WTC11 (cell line): Measurements from ENCODE around the gene CCDC172. TPM values are rescaled to one million over a fixed set of nuclear protein-coding genes. Genes with fewer than 3 reads are reported as not detected.

ENCODE experiments used
- ATAC-seq: fragments of 200-7000 bp; cut with Tn5 transposase; 2 replicates; pipeline ENCODE4 v1.10.0; 2021; ENCODE audit warnings: mild to moderate bottlenecking, moderate library complexity
- CTCF ChIA-PET: fragments of 300-600 bp; sonication (Branson Sonifier 250); formaldehyde crosslinking; loops from one replicate; lab custom pipeline; 2021; ENCODE audit warnings: antibody characterized with exemption; lab: Charles Lee
- POLR2A ChIA-PET: fragments of 350-600 bp; sonication (Branson Sonifier 250); formaldehyde crosslinking; loops from one replicate; lab custom pipeline; 2021; ENCODE audit warnings: antibody characterized with exemption; lab: Charles Lee
- DNase-seq: peaks from one replicate; pipeline ENCODE4 v3.0.0; 2021; ENCODE audit warnings: low spot score
- H3K27ac Mint-ChIP-seq: 2 replicates; pipeline ENCODE4 v1.8.0; 2021; ENCODE audit warnings: mixed read lengths
- H3K27me3 Mint-ChIP-seq: 2 replicates; pipeline ENCODE4 v1.8.0; 2021; ENCODE audit warnings: low read depth, mild to moderate bottlenecking, moderate library complexity, mixed read lengths
- H3K36me3 Mint-ChIP-seq: 2 replicates; pipeline ENCODE4 v1.8.0; 2021; ENCODE audit warnings: mixed read lengths
- H3K4me1 Mint-ChIP-seq: 2 replicates; pipeline ENCODE4 v1.8.0; 2022; ENCODE audit warnings: mixed read lengths
- H3K4me3 Mint-ChIP-seq: 2 replicates; pipeline ENCODE4 v1.8.0; 2021; ENCODE audit warnings: mild to moderate bottlenecking, moderate library complexity, mixed read lengths
- H3K9me3 Mint-ChIP-seq: 2 replicates; pipeline ENCODE4 v1.8.0; 2021; ENCODE audit warnings: mixed read lengths
- ATF1 ChIP-seq: sonication (generic); formaldehyde crosslinking; IDR thresholded peaks from 2 replicates; pipeline ENCODE4 v1.8.1; 2023; ENCODE audit warnings: mild to moderate bottlenecking, moderate library complexity, missing genetic modification reagents
- ATF6 ChIP-seq: sonication (generic); formaldehyde crosslinking; IDR thresholded peaks from 2 replicates; pipeline ENCODE4 v1.8.1; 2023; ENCODE audit warnings: mild to moderate bottlenecking, missing genetic modification reagents
- CREB1 ChIP-seq: sonication (generic); formaldehyde crosslinking; IDR thresholded peaks from 2 replicates; pipeline ENCODE4 v1.8.0; 2023; ENCODE audit warnings: mild to moderate bottlenecking, missing genetic modification reagents
- E2F4 ChIP-seq: sonication (generic); formaldehyde crosslinking; IDR thresholded peaks from 2 replicates; pipeline ENCODE4 v1.8.1; 2022; ENCODE audit warnings: low read depth, mild to moderate bottlenecking, moderate library complexity, missing genetic modification reagents, borderline replicate concordance
- E2F5 ChIP-seq: sonication (generic); formaldehyde crosslinking; IDR thresholded peaks from 2 replicates; pipeline ENCODE4 v1.8.1; 2022; ENCODE audit warnings: mild to moderate bottlenecking, moderate library complexity, missing genetic modification reagents
- FOXK1 ChIP-seq: sonication (generic); formaldehyde crosslinking; IDR thresholded peaks from 2 replicates; pipeline ENCODE4 v1.8.0; 2022; ENCODE audit warnings: mild to moderate bottlenecking, moderate library complexity, missing genetic modification reagents
- FOXP4 ChIP-seq: sonication (generic); formaldehyde crosslinking; IDR thresholded peaks from 2 replicates; pipeline ENCODE4 v1.8.0; 2022; ENCODE audit warnings: mild to moderate bottlenecking, missing genetic modification reagents
- RELA ChIP-seq: sonication (generic); formaldehyde crosslinking; IDR thresholded peaks from 2 replicates; pipeline ENCODE4 v1.8.1; 2022; ENCODE audit warnings: missing genetic modification reagents, mild to moderate bottlenecking, borderline replicate concordance
- TCF7 ChIP-seq: sonication (generic); formaldehyde crosslinking; IDR thresholded peaks from 2 replicates; pipeline ENCODE4 v1.8.0; 2022; ENCODE audit warnings: mild to moderate bottlenecking, low read depth, missing genetic modification reagents, moderate library complexity
- USF1 ChIP-seq: sonication (generic); formaldehyde crosslinking; IDR thresholded peaks from 2 replicates; pipeline ENCODE4 v1.8.0; 2022; ENCODE audit warnings: mild to moderate bottlenecking, missing genetic modification reagents
- ZNF121 ChIP-seq: sonication (generic); formaldehyde crosslinking; IDR thresholded peaks from 2 replicates; pipeline ENCODE4 v1.8.0; 2023; ENCODE audit warnings: missing genetic modification reagents
- ZNF281 ChIP-seq: sonication (generic); formaldehyde crosslinking; IDR thresholded peaks from 2 replicates; pipeline ENCODE4 v1.8.0; 2023; ENCODE audit warnings: mild to moderate bottlenecking, missing genetic modification reagents
- ZNF317 ChIP-seq: sonication (generic); formaldehyde crosslinking; IDR thresholded peaks from 2 replicates; pipeline ENCODE4 v1.8.1; 2023; ENCODE audit warnings: low read depth, mild to moderate bottlenecking, moderate library complexity, missing genetic modification reagents, borderline replicate concordance
- ZNF396 ChIP-seq: fragments of 250-450 bp; sonication (Bioruptor Pico); IDR thresholded peaks from 2 replicates; pipeline ENCODE4 v1.8.0; 2021; ENCODE audit warnings: mild to moderate bottlenecking, moderate library complexity, borderline replicate concordance
- ZNF512 ChIP-seq: sonication (generic); formaldehyde crosslinking; IDR thresholded peaks from 2 replicates; pipeline ENCODE4 v1.8.1; 2022; ENCODE audit warnings: missing genetic modification reagents, borderline replicate concordance
- total RNA-seq: library from RNA; stranded (reverse); gene quantifications from 3 replicates; pipeline ENCODE4 v1.2.3, GENCODE V29; 2021

The CCDC172 gene
- total RNA-seq, 1 experiment from 2014 or later = 2.0 TPM

GRCh38 chr10:116286626-116287200 lies 37.5 kb upstream of the CCDC172 start:
- ChIA-PET POLR2A (no interaction called here), CTCF (interaction anchor here (1.1 to 2.4 kb wide), 5 partner anchors 14 to 580 kb away, joined by 4 to 10 read pairs (median 6); partner anchors contain the start of gene GFRA1)
- no peaks in the 10 kb centered on the region for H3K27me3 Mint-ChIP-seq
- no peaks in the 10 kb centered on the region for H3K36me3 Mint-ChIP-seq
- no peak for TF ChIP-seq ZNF121 (CRISPR knock-in tag)
- H3K27ac Mint-ChIP-seq = no peak overlapping the region
- H3K9me3 Mint-ChIP-seq = peaks cover 7% of the 10 kb centered on the region; the same call in 1 of the 2 replicates
- DNase-seq (no peak), ATAC-seq (no peak)
- H3K4me3 Mint-ChIP-seq = no peak overlapping the region
- H3K4me1 Mint-ChIP-seq = peaks cover 2% of the 10 kb centered on the region

GRCh38 chr10:116287906-116288501 lies 36.2 kb upstream of the CCDC172 start:
- H3K36me3 Mint-ChIP-seq = no peaks in the 10 kb centered on the region
- H3K9me3 Mint-ChIP-seq = peaks cover 7% of the 10 kb centered on the region; the same call in 1 of the 2 replicates
- DNase-seq = peak; percentile 36
- no peaks in the 10 kb centered on the region for H3K27me3 Mint-ChIP-seq
- TF ChIP-seq RELA (no peak), FOXP4 (CRISPR knock-in tag) (no peak)
- peak; percentile 36; the same call in 1 of the 2 replicates for ATAC-seq
- ChIA-PET CTCF (interaction anchor here (0.7 to 2.4 kb wide), 15 partner anchors 9 to 581 kb away, joined by 3 to 10 read pairs (median 4); partner anchors contain the start of gene GFRA1), POLR2A (no interaction called here)
- H3K27ac Mint-ChIP-seq = no peak overlapping the region
- no peak overlapping the region for H3K4me3 Mint-ChIP-seq
- H3K4me1 Mint-ChIP-seq = peaks cover 2% of the 10 kb centered on the region

- no peaks in the 10 kb centered on the region for H3K27me3 Mint-ChIP-seq
- H3K4me3 Mint-ChIP-seq = no peak overlapping the region
- CTCF ChIA-PET = no interaction called here
- DNase-seq = no peak
- POLR2A ChIA-PET = no interaction called here
- H3K27ac Mint-ChIP-seq = no peak overlapping the region
- H3K36me3 Mint-ChIP-seq = no peaks in the 10 kb centered on the region
- H3K9me3 Mint-ChIP-seq = peaks cover 7% of the 10 kb centered on the region; the same call in 1 of the 2 replicates
- peaks cover 2% of the 10 kb centered on the region for H3K4me1 Mint-ChIP-seq
- no peak for ATAC-seq
- TF ChIP-seq ATF6 (CRISPR knock-in tag) (no peak), ZNF512 (CRISPR knock-in tag) (0 out of 2 replicates have a peak, but pooled peaks have one; percentile 62), ZNF281 (no peak)
Observed at GRCh38 chr10:116289652-116290051, 34.6 kb upstream of the CCDC172 start.

- POLR2A ChIA-PET = no interaction called here
- TF ChIP-seq TCF7 (CRISPR knock-in tag) (no peak), ZNF396 (CRISPR knock-in tag) (no peak), ZNF317 (CRISPR knock-in tag) (no peak), CREB1 (no peak), E2F5 (no peak), RELA (no peak), E2F4 (no peak), USF1 (CRISPR knock-in tag) (no peak), FOXK1 (no peak), ATF1 (CRISPR knock-in tag) (no peak)
Observed at GRCh38 chr10:116292493-116292892, 31.8 kb upstream of the CCDC172 start.

More at GRCh38 chr10:116292493-116292892, 31.8 kb upstream of the CCDC172 start:
- ATAC-seq (no peak), DNase-seq (no peak)
- H3K9me3 Mint-ChIP-seq = peaks cover 7% of the 10 kb centered on the region; the same call in 1 of the 2 replicates
- no peaks in the 10 kb centered on the region for H3K27me3 Mint-ChIP-seq
- no peaks in the 10 kb centered on the region for H3K36me3 Mint-ChIP-seq
- no peak overlapping the region for H3K4me3 Mint-ChIP-seq
- no peak overlapping the region for H3K27ac Mint-ChIP-seq
- CTCF ChIA-PET = no interaction called here
- no peaks in the 10 kb centered on the region; the same call in 1 of the 2 replicates for H3K4me1 Mint-ChIP-seq
